Astrocyte (in vitro differentiated cells and primary cell): ENCODE results near the gene MC2R. TPM values are rescaled to one million over a fixed set of nuclear protein-coding genes. Genes with fewer than 3 reads are reported as not detected.

Experiments used
- DNase-seq: peaks from one replicate; pipeline ENCODE4 v3.0.0-alpha.2; 2010; ENCODE audit warnings: low read depth
- FAIRE-seq: peaks from 2 replicates; lab custom pipeline; 2011; peaks lifted over from hg19 to GRCh38; lab: Jason Lieb, UNC
- H2AFZ ChIP-seq: 2 replicates; pipeline ENCODE4 v1.6.0; 2012; ENCODE audit warnings: low read depth, low read length, inconsistent platforms
- H3K27ac ChIP-seq: 2 replicates; pipeline ENCODE4 v1.5.1; 2011; ENCODE audit warnings: low read depth, low read length, inconsistent platforms
- H3K27me3 ChIP-seq: 2 replicates; pipeline ENCODE4 v1.6.0; 2011; ENCODE audit warnings: low read length, inconsistent platforms; ENCODE audit not compliant: insufficient read depth
- H3K36me3 ChIP-seq: 2 replicates; pipeline ENCODE4 v1.5.1; 2011; ENCODE audit warnings: low read length, inconsistent platforms; ENCODE audit not compliant: insufficient read depth
- H3K4me1 ChIP-seq: 2 replicates; pipeline ENCODE4 v1.5.1; 2011; ENCODE audit warnings: low read length, inconsistent platforms; ENCODE audit not compliant: insufficient read depth
- H3K4me2 ChIP-seq: 2 replicates; pipeline ENCODE4 v1.6.0; 2012; ENCODE audit warnings: low read length, inconsistent platforms
- H3K4me3 ChIP-seq: 2 replicates; pipeline ENCODE4 v1.5.1; 2011; ENCODE audit warnings: low read depth, mild to moderate bottlenecking, low read length, inconsistent platforms; ENCODE audit not compliant: insufficient read depth
- H3K79me2 ChIP-seq: 2 replicates; pipeline ENCODE4 v1.6.0; 2012; ENCODE audit warnings: mild to moderate bottlenecking, low read length, inconsistent platforms; ENCODE audit not compliant: insufficient read depth
- H3K9ac ChIP-seq: 2 replicates; pipeline ENCODE4 v1.6.0; 2012; ENCODE audit warnings: mild to moderate bottlenecking, low read length, inconsistent platforms
- H3K9me3 ChIP-seq: 2 replicates; pipeline ENCODE4 v1.5.1; 2012; ENCODE audit warnings: low read depth, mild to moderate bottlenecking, low read length, inconsistent platforms; ENCODE audit not compliant: insufficient read depth
- H4K20me1 ChIP-seq: 2 replicates; pipeline ENCODE4 v1.6.0; 2012; ENCODE audit warnings: low read length, inconsistent platforms; ENCODE audit not compliant: insufficient read depth
- H3K27ac Mint-ChIP-seq: one replicate; pipeline ENCODE4 v1.8.0; 2021; ENCODE audit warnings: mild to moderate bottlenecking, mixed read lengths; ENCODE audit not compliant: unreplicated experiment
- H3K27me3 Mint-ChIP-seq: one replicate; pipeline ENCODE4 v1.8.0; 2021; ENCODE audit warnings: low read depth, mixed read lengths; ENCODE audit not compliant: unreplicated experiment
- H3K36me3 Mint-ChIP-seq: one replicate; pipeline ENCODE4 v1.8.0; 2021; ENCODE audit warnings: low read depth, mixed read lengths; ENCODE audit not compliant: unreplicated experiment
- H3K4me1 Mint-ChIP-seq: one replicate; pipeline ENCODE4 v1.8.0; 2021; ENCODE audit warnings: low read depth, mixed read lengths; ENCODE audit not compliant: unreplicated experiment
- H3K4me3 Mint-ChIP-seq: one replicate; pipeline ENCODE4 v1.8.0; 2021; ENCODE audit warnings: mild to moderate bottlenecking, moderate library complexity, mixed read lengths; ENCODE audit not compliant: unreplicated experiment
- H3K9me3 Mint-ChIP-seq: one replicate; pipeline ENCODE4 v1.8.0; 2021; ENCODE audit warnings: mild to moderate bottlenecking, mixed read lengths; ENCODE audit not compliant: unreplicated experiment
- EZH2 ChIP-seq: IDR thresholded peaks from 2 replicates; pipeline ENCODE4 v1.6.1; 2012; ENCODE audit warnings: mild to moderate bottlenecking, low read length, inconsistent platforms; ENCODE audit not compliant: insufficient read depth
- total RNA-seq: library from RNA; stranded (reverse); gene quantifications from 2 replicates; pipeline ENCODE4 v1.2.1, GENCODE V29; 2021
- TF ChIP-seq, protein P1 (sequence below): IDR thresholded peaks from 2 replicates; pipeline ENCODE4 v1.5.1; 2011; ENCODE audit warnings: low read depth, mild to moderate bottlenecking, inconsistent platforms, low read length, moderate library complexity; ENCODE audit not compliant: insufficient read depth

Gene MC2R
- total RNA-seq, 1 donor from 2014 or later: not detected

GRCh38 chr18:13874558-13874957, 40.8 kb downstream of the MC2R start:
- Histone ChIP-seq H3K79me2 (no peaks in the 10 kb centered on the region), H2AFZ (no peak overlapping the region), H3K4me1 (no peaks in the 10 kb centered on the region), H3K4me3 (no peak overlapping the region), H3K9me3 (no peaks in the 10 kb centered on the region), H3K27ac (no peak overlapping the region), H3K4me2 (no peak overlapping the region), H3K27me3 (no peaks in the 10 kb centered on the region), H3K36me3 (no peaks in the 10 kb centered on the region), H3K9ac (no peak overlapping the region), H4K20me1 (no peaks in the 10 kb centered on the region)
- TF ChIP-seq EZH2: no peak
- TF ChIP-seq, protein P1, sequence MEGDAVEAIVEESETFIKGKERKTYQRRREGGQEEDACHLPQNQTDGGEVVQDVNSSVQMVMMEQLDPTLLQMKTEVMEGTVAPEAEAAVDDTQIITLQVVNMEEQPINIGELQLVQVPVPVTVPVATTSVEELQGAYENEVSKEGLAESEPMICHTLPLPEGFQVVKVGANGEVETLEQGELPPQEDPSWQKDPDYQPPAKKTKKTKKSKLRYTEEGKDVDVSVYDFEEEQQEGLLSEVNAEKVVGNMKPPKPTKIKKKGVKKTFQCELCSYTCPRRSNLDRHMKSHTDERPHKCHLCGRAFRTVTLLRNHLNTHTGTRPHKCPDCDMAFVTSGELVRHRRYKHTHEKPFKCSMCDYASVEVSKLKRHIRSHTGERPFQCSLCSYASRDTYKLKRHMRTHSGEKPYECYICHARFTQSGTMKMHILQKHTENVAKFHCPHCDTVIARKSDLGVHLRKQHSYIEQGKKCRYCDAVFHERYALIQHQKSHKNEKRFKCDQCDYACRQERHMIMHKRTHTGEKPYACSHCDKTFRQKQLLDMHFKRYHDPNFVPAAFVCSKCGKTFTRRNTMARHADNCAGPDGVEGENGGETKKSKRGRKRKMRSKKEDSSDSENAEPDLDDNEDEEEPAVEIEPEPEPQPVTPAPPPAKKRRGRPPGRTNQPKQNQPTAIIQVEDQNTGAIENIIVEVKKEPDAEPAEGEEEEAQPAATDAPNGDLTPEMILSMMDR: no peak
- no peaks in the 10 kb centered on the region for H3K4me1 Mint-ChIP-seq
- no peaks in the 10 kb centered on the region for H3K36me3 Mint-ChIP-seq
- no peak overlapping the region for H3K4me3 Mint-ChIP-seq
- DNase-seq: no peak
- H3K27ac Mint-ChIP-seq: no peak overlapping the region
- FAIRE-seq: no peak
- peaks cover 24% of the 10 kb centered on the region for H3K27me3 Mint-ChIP-seq
- H3K9me3 Mint-ChIP-seq: no peaks in the 10 kb centered on the region

- H3K9me3 Mint-ChIP-seq: no peaks in the 10 kb centered on the region
- H3K4me2 ChIP-seq: no peak overlapping the region
- no peaks in the 10 kb centered on the region for H3K9me3 ChIP-seq
- H3K4me1 ChIP-seq: no peaks in the 10 kb centered on the region
- H3K27me3 ChIP-seq: no peaks in the 10 kb centered on the region
- H3K36me3 ChIP-seq: no peaks in the 10 kb centered on the region
- H3K4me1 Mint-ChIP-seq: no peaks in the 10 kb centered on the region
- no peaks in the 10 kb centered on the region for H3K36me3 Mint-ChIP-seq
- peaks cover 39% of the 10 kb centered on the region for H3K27me3 Mint-ChIP-seq
- TF ChIP-seq, protein P1: no peak
- no peak for TF ChIP-seq EZH2
- no peak overlapping the region for H2AFZ ChIP-seq
- H3K27ac ChIP-seq: no peak overlapping the region
- no peak for DNase-seq
- H3K27ac Mint-ChIP-seq: no peak overlapping the region
- H3K4me3 ChIP-seq: no peak overlapping the region
- no peak overlapping the region for H3K9ac ChIP-seq
- no peaks in the 10 kb centered on the region for H4K20me1 ChIP-seq
- H3K4me3 Mint-ChIP-seq: no peak overlapping the region
- no peak for FAIRE-seq
- H3K79me2 ChIP-seq: no peaks in the 10 kb centered on the region
Observed at GRCh38 chr18:13872932-13873331, 42.4 kb downstream of the MC2R start.

DNA sequence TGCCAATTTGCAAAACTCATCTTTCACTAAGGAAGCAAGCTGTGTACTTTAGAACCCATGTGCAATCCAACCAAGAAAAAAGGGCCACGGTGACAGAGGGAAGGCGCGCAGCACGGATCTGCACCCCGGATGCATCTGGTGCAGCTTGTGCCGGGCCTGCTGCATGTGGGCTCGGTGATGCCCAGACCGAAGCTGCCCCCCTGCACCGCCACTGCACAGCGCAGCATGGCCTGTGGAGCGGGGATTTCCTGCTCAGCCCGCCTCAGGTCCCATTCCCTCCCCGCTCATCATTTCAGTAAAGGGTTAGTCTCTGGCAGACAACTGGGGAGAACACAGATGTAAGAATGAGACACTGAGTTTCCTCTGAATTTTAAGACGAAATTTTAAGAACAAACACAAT, 43.0 kb downstream of the MC2R start:
- Histone ChIP-seq H3K36me3 (no peaks in the 10 kb centered on the region), H3K27me3 (peaks cover 4% of the 10 kb centered on the region), H3K9ac (no peak overlapping the region), H3K4me3 (no peak overlapping the region), H4K20me1 (no peaks in the 10 kb centered on the region), H3K4me2 (no peak overlapping the region), H3K4me1 (no peaks in the 10 kb centered on the region), H3K9me3 (no peaks in the 10 kb centered on the region), H3K79me2 (no peaks in the 10 kb centered on the region), H3K27ac (no peak overlapping the region), H2AFZ (no peak overlapping the region)
- H3K9me3 Mint-ChIP-seq: no peaks in the 10 kb centered on the region
- no peaks in the 10 kb centered on the region for H3K36me3 Mint-ChIP-seq
- no peaks in the 10 kb centered on the region for H3K4me1 Mint-ChIP-seq
- no peak for FAIRE-seq
- TF ChIP-seq, protein P1: no peak
- TF ChIP-seq EZH2: no peak
- no peak overlapping the region for H3K27ac Mint-ChIP-seq
- no peak for DNase-seq
- H3K4me3 Mint-ChIP-seq: no peak overlapping the region
- H3K27me3 Mint-ChIP-seq: peaks cover 44% of the 10 kb centered on the region
